OCI-LY7 (cell line): ENCODE results near the gene EFNA2.

ENCODE experiments used
- EZH2phosphoT487 ChIP-seq: fragments of 200-600 bp; sonication (generic); IDR thresholded peaks from 2 replicates; pipeline ENCODE4 v1.6.1; 2018; ENCODE audit warnings: low read depth, borderline replicate concordance, mild to moderate bottlenecking, mixed run types, antibody characterized with exemption, low read length, moderate library complexity, mixed read lengths
- TF ChIP-seq, protein P1 (sequence below): fragments of 200-600 bp; sonication (generic); conservative IDR thresholded peaks from 2 replicates; pipeline ENCODE4 v1.5.1; 2014; ENCODE audit warnings: mild to moderate bottlenecking, antibody characterized with exemption, low read length, moderate library complexity, mixed read lengths

DNA sequence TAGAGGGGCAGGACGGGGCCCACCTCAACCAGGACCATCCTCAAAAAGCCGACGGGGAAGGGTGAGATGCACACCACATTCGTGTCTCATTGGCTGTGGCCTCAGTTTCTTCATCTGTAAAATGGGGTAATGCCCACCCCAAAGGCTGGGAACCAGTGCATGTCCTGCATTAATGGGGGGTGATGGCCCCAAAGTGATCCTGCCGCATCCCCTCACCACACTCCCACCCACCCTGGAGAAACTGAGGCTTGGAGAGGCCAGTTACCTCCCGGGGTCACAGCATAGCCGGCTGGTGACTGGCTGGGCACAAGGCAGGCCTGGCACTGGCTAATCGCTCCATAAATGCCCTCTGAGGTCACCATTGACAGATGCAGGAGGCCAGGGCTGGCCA is 37.9 kb upstream of the EFNA2 start:
- TF ChIP-seq, protein P1, sequence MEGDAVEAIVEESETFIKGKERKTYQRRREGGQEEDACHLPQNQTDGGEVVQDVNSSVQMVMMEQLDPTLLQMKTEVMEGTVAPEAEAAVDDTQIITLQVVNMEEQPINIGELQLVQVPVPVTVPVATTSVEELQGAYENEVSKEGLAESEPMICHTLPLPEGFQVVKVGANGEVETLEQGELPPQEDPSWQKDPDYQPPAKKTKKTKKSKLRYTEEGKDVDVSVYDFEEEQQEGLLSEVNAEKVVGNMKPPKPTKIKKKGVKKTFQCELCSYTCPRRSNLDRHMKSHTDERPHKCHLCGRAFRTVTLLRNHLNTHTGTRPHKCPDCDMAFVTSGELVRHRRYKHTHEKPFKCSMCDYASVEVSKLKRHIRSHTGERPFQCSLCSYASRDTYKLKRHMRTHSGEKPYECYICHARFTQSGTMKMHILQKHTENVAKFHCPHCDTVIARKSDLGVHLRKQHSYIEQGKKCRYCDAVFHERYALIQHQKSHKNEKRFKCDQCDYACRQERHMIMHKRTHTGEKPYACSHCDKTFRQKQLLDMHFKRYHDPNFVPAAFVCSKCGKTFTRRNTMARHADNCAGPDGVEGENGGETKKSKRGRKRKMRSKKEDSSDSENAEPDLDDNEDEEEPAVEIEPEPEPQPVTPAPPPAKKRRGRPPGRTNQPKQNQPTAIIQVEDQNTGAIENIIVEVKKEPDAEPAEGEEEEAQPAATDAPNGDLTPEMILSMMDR = no peak
- no peak for TF ChIP-seq EZH2phosphoT487
